Loucy (cell line): Measurements from ENCODE around the gene NAIF1.

ENCODE experiments used
- EZH2phosphoT487 ChIP-seq: fragments of 200-600 bp; IDR thresholded peaks from 2 replicates; pipeline ENCODE4 v1.6.1; 2018; ENCODE audit warnings: antibody characterized with exemption, mild to moderate bottlenecking, moderate library complexity, borderline replicate concordance
- TF ChIP-seq, protein P1 (sequence below): fragments of 200-600 bp; sonication (generic); conservative IDR thresholded peaks from 2 replicates; pipeline ENCODE4 v1.5.1; 2014; ENCODE audit warnings: mild to moderate bottlenecking, antibody characterized with exemption, low read length

- TF ChIP-seq, protein P1, sequence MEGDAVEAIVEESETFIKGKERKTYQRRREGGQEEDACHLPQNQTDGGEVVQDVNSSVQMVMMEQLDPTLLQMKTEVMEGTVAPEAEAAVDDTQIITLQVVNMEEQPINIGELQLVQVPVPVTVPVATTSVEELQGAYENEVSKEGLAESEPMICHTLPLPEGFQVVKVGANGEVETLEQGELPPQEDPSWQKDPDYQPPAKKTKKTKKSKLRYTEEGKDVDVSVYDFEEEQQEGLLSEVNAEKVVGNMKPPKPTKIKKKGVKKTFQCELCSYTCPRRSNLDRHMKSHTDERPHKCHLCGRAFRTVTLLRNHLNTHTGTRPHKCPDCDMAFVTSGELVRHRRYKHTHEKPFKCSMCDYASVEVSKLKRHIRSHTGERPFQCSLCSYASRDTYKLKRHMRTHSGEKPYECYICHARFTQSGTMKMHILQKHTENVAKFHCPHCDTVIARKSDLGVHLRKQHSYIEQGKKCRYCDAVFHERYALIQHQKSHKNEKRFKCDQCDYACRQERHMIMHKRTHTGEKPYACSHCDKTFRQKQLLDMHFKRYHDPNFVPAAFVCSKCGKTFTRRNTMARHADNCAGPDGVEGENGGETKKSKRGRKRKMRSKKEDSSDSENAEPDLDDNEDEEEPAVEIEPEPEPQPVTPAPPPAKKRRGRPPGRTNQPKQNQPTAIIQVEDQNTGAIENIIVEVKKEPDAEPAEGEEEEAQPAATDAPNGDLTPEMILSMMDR, result no peak
- no peak for TF ChIP-seq EZH2phosphoT487
Measured at GRCh38 chr9:128054087-128054486, 13.0 kb downstream of the NAIF1 start.
